ENCODE measurements around the gene POMGNT1.

The POMGNT1 gene

DNA sequence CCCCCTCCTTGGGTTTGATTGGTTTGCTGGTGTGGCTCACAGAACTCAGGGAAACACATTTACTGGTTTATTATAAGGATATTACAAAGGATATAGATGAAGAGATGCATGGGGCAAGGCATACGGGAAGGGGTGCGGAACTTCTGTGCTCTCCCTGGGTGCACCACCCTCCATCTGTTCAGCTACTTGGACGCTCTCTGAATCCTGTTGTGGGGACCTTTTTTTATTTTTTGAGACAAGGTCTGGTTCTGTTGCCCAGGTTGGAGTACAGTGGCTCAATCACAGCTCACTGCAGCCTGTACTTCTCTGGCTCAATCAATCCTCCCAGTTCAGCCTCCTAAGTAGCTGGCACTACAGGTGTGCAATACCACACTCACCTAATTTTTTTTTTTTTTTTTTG lies 12.3 kb upstream of the POMGNT1 start:
- DNase-seq (ENCODE audit: low read depth in 3 of 3), result no peak

DNA sequence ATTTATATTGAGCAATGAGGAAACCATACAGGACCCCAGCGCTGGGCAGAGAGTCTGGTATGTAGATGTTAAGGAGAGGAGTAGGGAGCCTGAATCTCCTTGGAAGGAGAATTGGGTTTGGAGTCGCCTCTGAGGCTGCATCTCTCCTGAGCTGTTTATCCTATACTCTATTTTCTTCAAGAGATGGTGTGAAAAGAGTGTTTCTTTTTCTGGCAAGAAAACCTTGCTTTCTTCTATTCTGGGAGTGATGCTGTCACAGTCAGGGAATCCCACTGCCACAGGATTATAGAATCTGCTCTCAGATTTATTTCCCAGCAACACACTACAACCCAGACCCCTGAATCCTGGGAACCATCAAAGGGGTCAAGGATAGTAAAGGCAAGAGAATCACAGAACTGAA lies 8.2 kb upstream of the POMGNT1 start:
- DNase-seq (ENCODE audit: low read depth in 3 of 3), result no peak

- DNase-seq (ENCODE audit: low read depth in 3 of 3), result no peak
Observed at GRCh38 chr1:46205791-46206190, 7.6 kb upstream of the POMGNT1 start.

- no peak for DNase-seq (ENCODE audit: low read depth in 3 of 3)
Observed at GRCh38 chr1:46205141-46205540, 6.9 kb upstream of the POMGNT1 start.

DNA sequence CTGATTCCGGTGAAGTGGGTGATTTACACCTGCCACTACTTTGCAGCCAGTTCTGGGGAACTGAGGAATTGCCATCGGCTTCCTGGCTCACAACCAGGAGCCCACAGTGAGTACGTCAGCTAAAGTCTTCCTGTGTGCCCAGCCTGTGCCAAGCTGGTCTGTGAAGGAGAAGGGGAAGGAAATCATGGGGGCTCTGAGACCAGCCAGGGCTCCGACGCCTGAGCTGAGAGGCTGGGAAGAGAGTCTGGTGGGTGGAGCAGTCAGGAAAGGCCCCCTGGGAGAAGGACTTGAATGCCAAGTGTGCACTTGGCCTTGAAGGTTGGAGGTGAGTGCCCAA lies 6.1 kb upstream of the POMGNT1 start:
- no peak for DNase-seq (ENCODE audit: low read depth in 3 of 3)

DNA sequence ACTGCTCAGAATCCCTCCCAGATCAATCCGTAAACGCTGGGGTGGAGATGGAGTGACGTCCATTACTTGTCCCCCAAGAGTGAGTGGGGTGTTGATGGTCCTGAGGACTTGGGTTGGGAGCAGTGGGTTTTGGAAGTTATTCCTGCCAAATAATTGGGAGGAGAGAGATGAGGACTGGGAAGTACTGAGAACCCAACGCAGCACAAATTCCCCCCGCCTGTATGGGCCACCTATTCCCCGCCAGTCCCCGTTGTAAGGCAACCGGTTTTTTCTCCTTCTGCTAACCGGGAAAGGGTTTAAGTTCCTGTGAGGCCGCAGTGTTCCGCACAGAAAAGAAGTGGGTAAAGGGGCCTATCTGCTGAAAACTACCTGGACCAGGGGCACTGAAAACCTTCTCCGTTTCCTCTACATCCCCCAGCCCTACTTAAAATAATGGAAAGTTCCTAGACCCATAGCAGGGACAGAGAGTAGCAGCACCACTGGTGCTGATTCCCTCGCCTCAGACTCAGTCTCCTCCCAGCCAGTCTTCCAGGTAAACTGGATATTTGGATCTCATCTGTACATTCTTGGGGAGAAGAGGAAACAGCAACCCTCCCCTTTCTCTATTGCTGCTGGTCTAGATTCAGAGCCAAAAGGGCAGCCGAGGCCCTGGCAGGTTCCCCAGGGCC lies 5.6 kb upstream of the POMGNT1 start:
- no peak for DNase-seq (ENCODE audit: low read depth in 3 of 3)

GRCh38 chr1:46199233-46199749 lies 1.1 kb upstream of the POMGNT1 start:
- DNase-seq (ENCODE audit: low read depth in 3 of 3), result no peak

DNA sequence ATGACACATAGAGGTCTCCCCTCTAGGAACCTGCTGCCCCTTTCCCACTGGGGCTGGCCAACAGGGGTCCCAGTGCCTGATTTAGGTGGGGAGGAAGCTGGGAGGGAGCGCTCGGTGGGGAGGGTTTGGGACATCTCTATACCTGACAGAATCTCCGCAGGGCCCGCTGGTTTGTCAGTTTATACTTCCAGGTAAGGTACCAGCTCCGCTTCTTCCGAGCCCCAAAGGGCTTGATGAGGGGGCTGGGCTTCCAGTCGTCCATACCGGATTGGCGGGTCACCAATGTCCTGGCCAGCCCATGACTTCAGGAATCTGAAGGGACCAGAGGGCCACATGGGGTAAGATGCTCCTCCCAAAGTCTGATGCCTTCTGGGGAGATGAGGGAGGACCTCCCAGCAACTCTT lies 672 bp downstream of the POMGNT1 start:
- no peak for DNase-seq (ENCODE audit: low read depth in 3 of 3)

- DNase-seq (ENCODE audit: low read depth in 3 of 3), result no peak
Observed at GRCh38 chr1:46196609-46197008, 1.6 kb downstream of the POMGNT1 start.

GRCh38 chr1:46194641-46195193 lies 3.5 kb downstream of the POMGNT1 start:
- DNase-seq (ENCODE audit: low read depth in 3 of 3), result no peak

GRCh38 chr1:46193984-46194570 lies 4.2 kb downstream of the POMGNT1 start:
- DNase-seq (ENCODE audit: low read depth in 3 of 3), result no peak

- no peak for DNase-seq (ENCODE audit: low read depth in 3 of 3)
Observed at GRCh38 chr1:46193285-46193684, 4.9 kb downstream of the POMGNT1 start.

DNA sequence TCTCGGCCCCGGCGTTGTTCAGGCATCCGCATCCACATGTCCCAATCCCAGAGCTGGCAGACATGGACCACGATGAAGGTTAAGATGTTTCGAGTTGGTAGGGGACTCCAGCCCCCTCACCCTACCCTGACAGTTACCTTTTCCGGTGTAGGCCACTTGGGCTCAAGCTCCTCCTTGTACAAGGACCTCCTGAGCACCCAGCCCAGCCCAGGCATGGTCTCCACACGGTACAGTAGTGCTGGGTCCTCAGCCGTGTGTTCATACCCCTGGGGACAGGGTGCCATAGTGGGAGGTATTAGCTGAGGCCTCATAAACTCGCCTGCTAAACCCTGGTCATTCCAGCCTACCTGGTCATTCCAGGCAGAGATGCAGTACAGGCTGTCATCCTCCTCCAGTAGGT lies 6.1 kb downstream of the POMGNT1 start:
- DNase-seq (ENCODE audit: low read depth in 3 of 3), result no peak

GRCh38 chr1:46191033-46191701 lies 7.1 kb downstream of the POMGNT1 start:
- no peak for DNase-seq (ENCODE audit: low read depth in 3 of 3)

- DNase-seq (ENCODE audit: low read depth in 3 of 3), result no peak
Observed at GRCh38 chr1:46190539-46190938, 7.7 kb downstream of the POMGNT1 start.

- no peak for DNase-seq (ENCODE audit: low read depth in 3 of 3)
Observed at GRCh38 chr1:46188295-46189030, 9.8 kb downstream of the POMGNT1 start.

DNA sequence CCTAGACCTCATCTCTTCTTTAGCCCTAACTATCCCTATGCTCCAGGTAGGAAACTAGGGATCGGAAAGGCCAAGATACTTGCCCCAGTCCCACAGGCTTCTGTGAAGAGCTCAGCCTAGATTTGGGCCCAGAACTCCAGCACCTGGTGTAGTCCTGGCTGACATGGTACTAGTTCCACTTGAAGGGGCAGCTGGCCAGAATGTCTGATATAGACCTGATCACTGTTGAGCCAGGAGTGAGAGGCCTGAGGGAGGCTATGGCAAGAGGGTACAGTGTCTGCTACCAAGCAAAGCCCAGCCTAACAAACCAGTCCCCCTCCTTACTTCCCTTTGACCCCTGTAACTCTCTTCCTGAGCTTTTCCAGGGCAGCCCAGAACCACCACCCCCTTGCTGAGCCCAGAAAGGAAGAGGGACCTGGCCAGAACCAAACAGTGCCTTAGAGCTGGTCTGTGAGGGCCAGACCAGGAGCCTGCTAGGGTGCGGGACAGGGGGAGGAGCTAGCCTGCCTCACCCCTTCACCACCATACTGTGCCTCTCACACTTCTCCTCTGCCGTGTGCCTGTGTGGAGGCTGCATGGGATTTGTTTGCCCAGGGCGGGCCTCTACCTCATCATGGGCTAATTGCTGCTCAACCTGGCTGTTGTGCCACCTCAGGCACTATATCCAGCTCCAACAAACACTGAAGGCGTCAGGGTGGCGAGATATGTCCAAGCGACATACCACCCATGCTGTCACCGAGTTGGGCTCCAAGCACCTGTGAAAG lies 10.9 kb downstream of the POMGNT1 start:
- DNase-seq (ENCODE audit: low read depth in 3 of 3), result no peak

GRCh38 chr1:46186076-46186475 lies 12.2 kb downstream of the POMGNT1 start:
- DNase-seq (ENCODE audit: low read depth in 3 of 3), result no peak

DNA sequence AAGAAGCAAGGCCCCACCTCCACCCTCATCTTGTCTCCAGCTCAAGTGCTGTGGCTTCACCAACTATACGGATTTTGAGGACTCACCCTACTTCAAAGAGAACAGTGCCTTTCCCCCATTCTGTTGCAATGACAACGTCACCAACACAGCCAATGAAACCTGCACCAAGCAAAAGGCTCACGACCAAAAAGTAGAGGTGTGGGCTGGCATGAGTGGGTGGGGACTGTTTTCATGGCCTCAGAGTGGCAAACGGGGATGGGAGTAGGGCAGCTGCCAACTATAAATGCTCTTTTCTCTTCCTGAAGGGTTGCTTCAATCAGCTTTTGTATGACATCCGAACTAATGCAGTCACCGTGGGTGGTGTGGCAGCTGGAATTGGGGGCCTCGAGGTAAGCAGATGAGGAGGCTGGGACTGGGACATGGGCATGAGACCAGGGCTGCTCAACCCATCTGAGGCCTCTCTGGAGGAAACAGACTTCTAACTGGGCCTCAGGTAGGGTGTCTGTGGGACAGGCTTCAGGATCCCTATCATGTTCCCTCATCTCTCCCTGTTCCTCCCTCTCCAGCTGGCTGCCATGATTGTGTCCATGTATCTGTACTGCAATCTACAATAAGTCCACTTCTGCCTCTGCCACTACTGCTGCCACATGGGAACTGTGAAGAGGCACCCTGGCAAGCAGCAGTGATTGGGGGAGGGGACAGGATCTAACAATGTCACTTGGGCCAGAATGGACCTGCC lies 13.1 kb downstream of the POMGNT1 start:
- DNase-seq (ENCODE audit: low read depth in 3 of 3), result peak in 2 of 3 donors; percentile 46 to 64

DNA sequence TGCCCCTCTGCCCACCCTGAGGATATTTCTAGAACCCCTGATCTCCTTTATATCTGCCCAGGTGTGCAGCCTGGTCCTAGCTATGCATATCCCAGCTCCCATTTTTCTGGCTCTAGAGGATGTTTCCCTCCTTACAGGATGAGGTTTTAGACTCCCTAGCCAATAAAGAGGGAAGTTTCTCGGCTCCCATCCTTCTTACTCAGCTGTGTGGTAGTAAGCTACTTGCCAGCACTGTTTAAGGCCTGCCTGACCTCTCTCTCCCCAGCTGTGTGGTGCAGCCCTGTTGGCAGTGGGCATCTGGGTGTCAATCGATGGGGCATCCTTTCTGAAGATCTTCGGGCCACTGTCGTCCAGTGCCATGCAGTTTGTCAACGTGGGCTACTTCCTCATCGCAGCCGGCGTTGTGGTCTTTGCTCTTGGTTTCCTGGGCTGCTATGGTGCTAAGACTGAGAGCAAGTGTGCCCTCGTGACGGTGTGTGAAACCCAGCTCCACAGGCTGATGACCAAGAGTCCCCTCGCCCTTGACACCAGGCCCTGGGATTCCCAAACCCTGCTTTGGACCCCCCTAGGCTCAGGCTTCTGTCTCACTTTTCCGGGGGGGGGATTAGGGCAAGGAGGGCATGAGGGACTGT lies 14.2 kb downstream of the POMGNT1 start:
- no peak for DNase-seq (ENCODE audit: low read depth in 3 of 3)

Measured in stimulated activated CD4-positive, alpha-beta T cell treated with anti-CD3 and anti-CD28 coated beads, TNF-alpha, amount 100 ng/mL, for 48 hours (primary cell).